Glutamatergic neuron (in vitro differentiated cells): ENCODE results near the gene TMEM163. TPM values are rescaled to one million over a fixed set of nuclear protein-coding genes. Genes with fewer than 3 reads are reported as not detected.

Source experiments
- DNase-seq: peaks from one replicate; pipeline ENCODE4 v3.0.0; 2022
- H3K27ac Mint-ChIP-seq: one replicate; pipeline ENCODE4 v1.8.0; 2020; ENCODE audit warnings: mild to moderate bottlenecking, mixed read lengths, inconsistent platforms; ENCODE audit not compliant: unreplicated experiment
- H3K27me3 Mint-ChIP-seq: one replicate; pipeline ENCODE4 v1.8.0; 2020; ENCODE audit warnings: mild to moderate bottlenecking, moderate library complexity, mixed read lengths, inconsistent platforms; ENCODE audit not compliant: unreplicated experiment
- H3K36me3 Mint-ChIP-seq: one replicate; pipeline ENCODE4 v1.8.0; 2020; ENCODE audit warnings: mild to moderate bottlenecking, mixed read lengths, inconsistent platforms; ENCODE audit not compliant: unreplicated experiment
- H3K4me1 Mint-ChIP-seq: one replicate; pipeline ENCODE4 v1.8.0; 2020; ENCODE audit warnings: mild to moderate bottlenecking, low read depth, mixed read lengths, inconsistent platforms; ENCODE audit not compliant: unreplicated experiment
- H3K4me3 Mint-ChIP-seq: one replicate; pipeline ENCODE4 v1.8.0; 2020; ENCODE audit warnings: mild to moderate bottlenecking, mixed read lengths, inconsistent platforms; ENCODE audit not compliant: unreplicated experiment
- H3K9me3 Mint-ChIP-seq: one replicate; pipeline ENCODE4 v1.8.0; 2020; ENCODE audit warnings: mild to moderate bottlenecking, moderate library complexity, mixed read lengths, inconsistent platforms; ENCODE audit not compliant: unreplicated experiment
- CTCF ChIP-seq: fragments of 200-600 bp; sonication (generic); IDR thresholded peaks from one replicate; pipeline ENCODE4 v1.5.0; 2021; ENCODE audit not compliant: partially characterized antibody, unreplicated experiment
- total RNA-seq: library from RNA; stranded (reverse); fragmentation: NEBNext Ultra II Directional; extraction: Animal tissue kit (Norgen Biotek cat#: 25700); gene quantifications from one replicate; pipeline ENCODE4 v1.2.1, GENCODE V29; 2021; ENCODE audit not compliant: unreplicated experiment

The TMEM163 gene
- total RNA-seq, 1 donor from 2014 or later: 27.7 TPM

- H3K4me3 Mint-ChIP-seq: no peak overlapping the region
- peaks cover 29% of the 10 kb centered on the region for H3K27me3 Mint-ChIP-seq
- TF ChIP-seq CTCF: no peak
- DNase-seq: no peak
- H3K36me3 Mint-ChIP-seq: no peaks in the 10 kb centered on the region
- peaks cover 9% of the 10 kb centered on the region for H3K9me3 Mint-ChIP-seq
- no peak overlapping the region for H3K27ac Mint-ChIP-seq
- H3K4me1 Mint-ChIP-seq: peaks cover 35% of the 10 kb centered on the region
These were observed 259.9 kb downstream of the TMEM163 start for GRCh38 chr2:134458950-134459349.

GRCh38 chr2:134458473-134458853, 260.3 kb downstream of the TMEM163 start:
- peaks cover 37% of the 10 kb centered on the region for H3K4me1 Mint-ChIP-seq
- peaks cover 10% of the 10 kb centered on the region for H3K9me3 Mint-ChIP-seq
- peaks cover 29% of the 10 kb centered on the region for H3K27me3 Mint-ChIP-seq
- DNase-seq: no peak
- H3K36me3 Mint-ChIP-seq: no peaks in the 10 kb centered on the region
- peak overlapping the region; percentile 38 for H3K27ac Mint-ChIP-seq
- no peak for TF ChIP-seq CTCF
- no peak overlapping the region for H3K4me3 Mint-ChIP-seq

- Mint-ChIP-seq H3K9me3 (peaks cover 10% of the 10 kb centered on the region), H3K27me3 (peaks cover 29% of the 10 kb centered on the region), H3K36me3 (no peaks in the 10 kb centered on the region), H3K4me1 (peaks cover 37% of the 10 kb centered on the region), H3K27ac (peak overlapping the region; percentile 38), H3K4me3 (no peak overlapping the region)
- no peak for DNase-seq
- no peak for TF ChIP-seq CTCF
These were observed 260.9 kb downstream of the TMEM163 start for GRCh38 chr2:134457765-134458472.

- Mint-ChIP-seq H3K4me1 (peaks cover 35% of the 10 kb centered on the region), H3K4me3 (no peak overlapping the region), H3K36me3 (no peaks in the 10 kb centered on the region), H3K9me3 (peaks cover 9% of the 10 kb centered on the region), H3K27me3 (peaks cover 27% of the 10 kb centered on the region), H3K27ac (no peak overlapping the region)
- DNase-seq: no peak
- TF ChIP-seq CTCF: no peak
These were observed 261.4 kb downstream of the TMEM163 start for GRCh38 chr2:134457353-134457752.

GRCh38 chr2:134455426-134455825, 263.4 kb downstream of the TMEM163 start:
- no peaks in the 10 kb centered on the region for H3K36me3 Mint-ChIP-seq
- H3K27me3 Mint-ChIP-seq: peaks cover 12% of the 10 kb centered on the region
- no peak overlapping the region for H3K4me3 Mint-ChIP-seq
- H3K4me1 Mint-ChIP-seq: peaks cover 17% of the 10 kb centered on the region
- peaks cover 4% of the 10 kb centered on the region for H3K9me3 Mint-ChIP-seq
- TF ChIP-seq CTCF: no peak
- no peak for DNase-seq
- no peak overlapping the region for H3K27ac Mint-ChIP-seq
